ENCODE measurements around the gene ESCO1. TPM values are rescaled to one million over a fixed set of nuclear protein-coding genes. Genes with fewer than 3 reads are reported as not detected.

ESCO1 gene
- total and polyA plus RNA-seq, 2 of the 4 experiments (the other 2 are of a cell fraction): 3.1 to 4.5 TPM

- Histone ChIP-seq H2AK9ac (replicated peaks; ENCODE audit: low read depth, low read length, poor library complexity) (no peak overlapping the region), H3K4me2 (ENCODE audit: low read depth, low read length) (no peak overlapping the region), H3K9me3 (ENCODE audit: control insufficient read depth, insufficient read depth, low read length) (no peaks in the 10 kb centered on the region), H4K5ac (ENCODE audit: low read depth, low read length) (no peak overlapping the region), H2BK15ac (ENCODE audit: low read depth, low read length) (no peak overlapping the region), H3K4me1 (ENCODE audit: control insufficient read depth, insufficient read depth, low read length) (no peaks in the 10 kb centered on the region), H4K20me1 (ENCODE audit: insufficient read depth, low read length) (no peaks in the 10 kb centered on the region), H2AK5ac (ENCODE audit: low read depth, low read length) (no peak overlapping the region), H3K23ac (ENCODE audit: low read depth, low read length) (no peak overlapping the region), H2BK5ac (ENCODE audit: low read depth, low read length, poor library complexity, severe bottlenecking) (no peak overlapping the region), H2BK120ac (ENCODE audit: low read depth, low read length) (no peak overlapping the region), H3K9me1 (ENCODE audit: insufficient read depth, low read length) (no peaks in the 10 kb centered on the region), H3K9ac (ENCODE audit: low read depth, low read length) (no peak overlapping the region), H4K91ac (ENCODE audit: insufficient read depth, low read depth, low read length) (no peak overlapping the region), H3K14ac (replicated peaks; ENCODE audit: low read depth, low read length) (no peak overlapping the region), H2BK20ac (ENCODE audit: low read depth, low read length) (no peak overlapping the region), H3K27me3 (ENCODE audit: control insufficient read depth, insufficient read depth, low read length) (no peaks in the 10 kb centered on the region), H3K79me1 (ENCODE audit: low read depth in 1 of 2, low read length in 2 of 2) (no peaks in the 10 kb centered on the region), H3K36me3 (ENCODE audit: control insufficient read depth, insufficient read depth, low read length) (peaks cover 22% of the 10 kb centered on the region), H3K27ac (ENCODE audit: insufficient read depth, low read length) (no peak overlapping the region), H4K8ac (ENCODE audit: low read depth in 2 of 2, low read length in 2 of 2) (no peak overlapping the region), H3K4me3 (ENCODE audit: insufficient read depth, low read depth, low read length) (no peak overlapping the region), H2AFZ (replicated peaks; ENCODE audit: low read length, poor library complexity) (no peak overlapping the region), H3K4ac (ENCODE audit: low read depth, low read length) (no peak overlapping the region), H3K18ac (ENCODE audit: low read depth, low read length) (no peak overlapping the region), H3K56ac (ENCODE audit: extremely low read depth, insufficient read depth, low read length) (no peak overlapping the region)
- intact Hi-C loops (cut with micrococcal nuclease): no loop called here
- dilution Hi-C loops (cut with HindIII; ENCODE audit: low sequenced_read_pairs, unreplicated experiment): no loop called here
- DNase-seq (no peak), ATAC-seq (ENCODE audit: low read depth) (no peak)
- in situ Hi-C loops (cut with MboI; ENCODE audit: low sequenced_read_pairs): no loop called here
- no peak for TF ChIP-seq RAD21 (IDR thresholded peaks at IDR 0.05; ENCODE audit: low read length)
- no peak for TF ChIP-seq RFX5 (IDR thresholded peaks at IDR 0.05; ENCODE audit: low read depth, low read length)
- no peak for TF ChIP-seq MXI1 (IDR thresholded peaks at IDR 0.05; ENCODE audit: borderline replicate concordance, low read depth, low read length)
- no peak for TF ChIP-seq FOS (IDR thresholded peaks at IDR 0.05; ENCODE audit: low read depth, low read length)
- no peak for TF ChIP-seq NFE2L2 (IDR thresholded peaks at IDR 0.05; ENCODE audit: low read depth, low read length)
- no peak for TF ChIP-seq MAFK (IDR thresholded peaks at IDR 0.05; ENCODE audit: low read depth, low read length)
- TF ChIP-seq BHLHE40 (IDR thresholded peaks at IDR 0.05; ENCODE audit: low read depth, low read length): no peak
- TF ChIP-seq MAZ (IDR thresholded peaks at IDR 0.05; ENCODE audit: borderline replicate concordance, low read depth, low read length): no peak
- no peak for TF ChIP-seq CHD1 (IDR thresholded peaks at IDR 0.05; ENCODE audit: low read depth, low read length)
- no peak for TF ChIP-seq POLR2A (IDR thresholded peaks at IDR 0.05; ENCODE audit: low read depth, low read length)
- TF ChIP-seq RCOR1 (IDR thresholded peaks at IDR 0.05; ENCODE audit: insufficient replicate concordance, low read length): no peak
- TF ChIP-seq SMC3 (IDR thresholded peaks at IDR 0.05; ENCODE audit: low read depth, low read length): no peak
- no peak for TF ChIP-seq USF2 (IDR thresholded peaks at IDR 0.05; ENCODE audit: low read depth, low read length)
- TF ChIP-seq CEBPB (IDR thresholded peaks at IDR 0.05; ENCODE audit: low read depth, low read length): no peak
- TF ChIP-seq CTCF (conservative IDR thresholded peaks at IDR 0.05; ENCODE audit: low read depth, low read length): no peak
- no peak for TF ChIP-seq ELK1 (IDR thresholded peaks at IDR 0.05; ENCODE audit: borderline replicate concordance, low read depth, low read length)
- POLR2A ChIA-PET (ENCODE audit: unreplicated experiment): no interaction called here
- CTCF ChIA-PET: no interaction called here
- BruUV-seq (replicated peaks): no TSS peak
These were observed 41.3 kb downstream of the ESCO1 start for GRCh38 chr18:21559195-21559594.

All from IMR-90 (cell line).